A673 (cell line): Measurements from ENCODE around the gene MYOZ1. TPM values are rescaled to one million over a fixed set of nuclear protein-coding genes. Genes with fewer than 3 reads are reported as not detected.

Source experiments
- BruUV-seq: library from RNA; stranded (reverse); fragments of 400-500 nt; replicated peaks from 2 replicates; lab custom pipeline; 2021; lab: Mats Ljungman, UMichigan
- CTCF ChIA-PET: fragments of 300-600 bp; sonication (Branson Sonifier 250); formaldehyde crosslinking; loops from one replicate; lab custom pipeline; 2022; ENCODE audit warnings: antibody characterized with exemption; lab: Charles Lee
- POLR2A ChIA-PET: fragments of 300-600 bp; sonication (Branson Sonifier 250); formaldehyde crosslinking; loops from one replicate; lab custom pipeline; 2022; ENCODE audit warnings: antibody characterized with exemption; ENCODE audit not compliant: low non-redundant PET; lab: Charles Lee
- DNase-seq: peaks from one replicate; pipeline ENCODE4 v3.0.0-alpha.2; 2015; ENCODE audit warnings: low spot score
- H3K27ac ChIP-seq: fragments of 200-600 bp; sonication (generic); 2 replicates; pipeline ENCODE4 v1.5.1; 2016; ENCODE audit warnings: mixed run types, low read depth, mild to moderate bottlenecking, mixed read lengths, antibody characterized with exemption, low read length; ENCODE audit not compliant: poor library complexity, severe bottlenecking
- H3K27me3 ChIP-seq: fragments of 200-600 bp; sonication (generic); replicated peaks from 2 replicates; pipeline ENCODE4 v1.6.1; 2017; ENCODE audit warnings: mixed run types, low read depth, mild to moderate bottlenecking, mixed read lengths, antibody characterized with exemption, low read length; ENCODE audit not compliant: insufficient read depth, poor library complexity
- H3K36me3 ChIP-seq: fragments of 200-600 bp; sonication (generic); 2 replicates; pipeline ENCODE4 v1.6.1; 2016; ENCODE audit warnings: mixed run types, mild to moderate bottlenecking, mixed read lengths, antibody characterized with exemption, low read length; ENCODE audit not compliant: insufficient read depth, poor library complexity, severe bottlenecking
- H3K4me1 ChIP-seq: fragments of 200-600 bp; sonication (generic); 2 replicates; pipeline ENCODE4 v1.6.1; 2017; ENCODE audit warnings: mixed run types, mild to moderate bottlenecking, mixed read lengths, antibody characterized with exemption, low read length; ENCODE audit not compliant: insufficient read depth, poor library complexity, severe bottlenecking
- H3K4me3 ChIP-seq: fragments of 200-600 bp; sonication (generic); 2 replicates; pipeline ENCODE4 v1.5.1; 2016; ENCODE audit warnings: low read depth, mixed run types, mild to moderate bottlenecking, mixed read lengths, low read length; ENCODE audit not compliant: poor library complexity, severe bottlenecking
- H3K9me3 ChIP-seq: fragments of 200-600 bp; sonication (generic); 2 replicates; pipeline ENCODE4 v1.6.1; 2016; ENCODE audit warnings: mixed run types, low read depth, mild to moderate bottlenecking, mixed read lengths, antibody characterized with exemption, low read length; ENCODE audit not compliant: poor library complexity, severe bottlenecking
- CTCF ChIP-seq: fragments of 300-800, 200-600 bp; sonication (generic); conservative IDR thresholded peaks from 2 replicates; pipeline ENCODE4 v1.5.1; 2017; ENCODE audit warnings: low read depth, mild to moderate bottlenecking, antibody characterized with exemption, low read length, moderate library complexity, mixed read lengths
- EZH2 ChIP-seq: fragments of 200-600 bp; sonication (generic); IDR thresholded peaks from 2 replicates; pipeline ENCODE4 v1.6.1; 2017; ENCODE audit warnings: borderline replicate concordance, low read depth, mild to moderate bottlenecking, mixed read lengths, antibody characterized with exemption, low read length; ENCODE audit not compliant: poor library complexity, severe bottlenecking
- intact Hi-C: fragments of 100-400 bp; cut with micrococcal nuclease; formaldehyde crosslinking; loops from one replicate; pipeline ENCODE4 v1.10.0; 2022; ENCODE audit not compliant: unreplicated experiment
- total RNA-seq: library from RNA; stranded (reverse); gene quantifications from 2 replicates; pipeline ENCODE4 v1.2.3, GENCODE V29; 2021

Gene MYOZ1
- total RNA-seq, 1 experiment from 2014 or later: 0.19 TPM

GRCh38 chr10:73614720-73615119 is 26.6 kb downstream of the MYOZ1 start:
- no peaks in the 10 kb centered on the region for H3K27me3 ChIP-seq
- DNase-seq: no peak
- no peak overlapping the region for H3K4me3 ChIP-seq
- no peak for TF ChIP-seq EZH2
- no peak for TF ChIP-seq CTCF
- no peaks in the 10 kb centered on the region for H3K9me3 ChIP-seq
- no peaks in the 10 kb centered on the region for H3K4me1 ChIP-seq
- ChIA-PET CTCF (no interaction called here), POLR2A (no interaction called here)
- intact Hi-C loops: no loop called here
- H3K27ac ChIP-seq: no peak overlapping the region
- H3K36me3 ChIP-seq: no peaks in the 10 kb centered on the region
- BruUV-seq: no TSS peak

- ChIA-PET CTCF (no interaction called here), POLR2A (no interaction called here)
- H3K9me3 ChIP-seq: no peaks in the 10 kb centered on the region
- no peak overlapping the region for H3K27ac ChIP-seq
- no peaks in the 10 kb centered on the region for H3K4me1 ChIP-seq
- DNase-seq: no peak
- no peaks in the 10 kb centered on the region for H3K27me3 ChIP-seq
- no peaks in the 10 kb centered on the region for H3K36me3 ChIP-seq
- TF ChIP-seq CTCF (no peak), EZH2 (no peak)
- intact Hi-C loops: no loop called here
- no TSS peak for BruUV-seq
- no peak overlapping the region for H3K4me3 ChIP-seq
These were observed 32.2 kb downstream of the MYOZ1 start for GRCh38 chr10:73609116-73609515.

GRCh38 chr10:73601486-73601921 is 39.8 kb downstream of the MYOZ1 start:
- no peaks in the 10 kb centered on the region for H3K36me3 ChIP-seq
- H3K27ac ChIP-seq: no peak overlapping the region
- ChIA-PET POLR2A (no interaction called here), CTCF (interaction anchor here (0.6 kb wide), 1 partner anchor 279 kb away, joined by 3 read pairs; no protein-coding TSS in a partner anchor)
- no peak for TF ChIP-seq CTCF
- TF ChIP-seq EZH2: no peak
- H3K27me3 ChIP-seq: no peaks in the 10 kb centered on the region
- no peak overlapping the region for H3K4me3 ChIP-seq
- no peak for DNase-seq
- no TSS peak for BruUV-seq
- H3K4me1 ChIP-seq: no peaks in the 10 kb centered on the region
- no peaks in the 10 kb centered on the region for H3K9me3 ChIP-seq
- intact Hi-C loops: no loop called here
